ENCODE data around the gene NLRC3. TPM values are rescaled to one million over a fixed set of nuclear protein-coding genes. Genes with fewer than 3 reads are reported as not detected.

NLRC3 gene
- total RNA-seq, 1 donor from 2014 or later, result 0.23 TPM

DNA sequence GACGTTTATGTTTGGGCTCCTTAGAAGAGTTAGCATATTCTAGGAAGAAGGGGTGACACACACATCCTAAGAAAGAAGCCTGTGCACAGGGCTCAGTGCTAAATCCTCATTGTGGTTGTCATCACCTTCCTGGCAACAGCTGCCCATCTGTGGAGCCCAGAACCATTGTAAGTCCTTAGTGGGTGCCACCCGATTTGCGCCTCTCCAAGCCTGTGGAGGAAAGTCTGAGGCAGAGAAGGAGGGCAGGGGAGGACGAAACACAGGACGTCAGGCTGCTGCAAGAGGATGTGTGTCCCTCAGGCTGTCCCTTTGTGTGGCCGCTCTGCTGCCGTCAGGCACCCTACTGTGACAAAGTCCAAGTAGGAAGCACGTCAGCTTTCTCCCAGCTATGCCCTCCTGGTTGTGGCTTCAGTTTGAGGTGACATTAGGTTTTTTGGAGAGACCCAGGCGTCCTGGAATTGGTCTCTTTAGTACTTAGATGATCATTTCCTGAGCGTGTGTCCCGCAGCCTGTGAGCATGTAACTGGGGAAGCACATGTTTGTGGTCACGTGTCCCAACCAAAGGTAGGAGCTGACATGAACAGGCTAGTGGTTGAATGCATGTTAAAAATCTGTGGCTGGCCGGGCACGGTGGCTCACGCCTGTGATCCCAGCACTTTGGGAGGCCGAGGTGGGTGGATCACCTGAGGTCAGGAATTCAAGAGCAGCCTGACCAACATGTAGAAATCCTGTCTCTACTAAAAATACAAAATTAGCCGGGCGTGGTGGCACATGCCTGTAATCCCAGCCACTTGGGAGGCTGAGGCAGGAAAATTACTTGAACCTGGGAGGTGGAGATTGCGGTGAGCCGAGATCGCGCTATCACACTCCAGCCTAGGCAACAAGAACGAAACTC is 65.7 kb downstream of the NLRC3 start:
- no peak for TF ChIP-seq EZH2 (IDR thresholded peaks at IDR 0.05; ENCODE audit: insufficient read depth, low read length)
- TF ChIP-seq, protein P1, sequence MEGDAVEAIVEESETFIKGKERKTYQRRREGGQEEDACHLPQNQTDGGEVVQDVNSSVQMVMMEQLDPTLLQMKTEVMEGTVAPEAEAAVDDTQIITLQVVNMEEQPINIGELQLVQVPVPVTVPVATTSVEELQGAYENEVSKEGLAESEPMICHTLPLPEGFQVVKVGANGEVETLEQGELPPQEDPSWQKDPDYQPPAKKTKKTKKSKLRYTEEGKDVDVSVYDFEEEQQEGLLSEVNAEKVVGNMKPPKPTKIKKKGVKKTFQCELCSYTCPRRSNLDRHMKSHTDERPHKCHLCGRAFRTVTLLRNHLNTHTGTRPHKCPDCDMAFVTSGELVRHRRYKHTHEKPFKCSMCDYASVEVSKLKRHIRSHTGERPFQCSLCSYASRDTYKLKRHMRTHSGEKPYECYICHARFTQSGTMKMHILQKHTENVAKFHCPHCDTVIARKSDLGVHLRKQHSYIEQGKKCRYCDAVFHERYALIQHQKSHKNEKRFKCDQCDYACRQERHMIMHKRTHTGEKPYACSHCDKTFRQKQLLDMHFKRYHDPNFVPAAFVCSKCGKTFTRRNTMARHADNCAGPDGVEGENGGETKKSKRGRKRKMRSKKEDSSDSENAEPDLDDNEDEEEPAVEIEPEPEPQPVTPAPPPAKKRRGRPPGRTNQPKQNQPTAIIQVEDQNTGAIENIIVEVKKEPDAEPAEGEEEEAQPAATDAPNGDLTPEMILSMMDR (IDR thresholded peaks at IDR 0.05; ENCODE audit: insufficient read depth, low read depth, low read length), result no peak
- Mint-ChIP-seq H3K9me3 (ENCODE audit: unreplicated experiment) (no peaks in the 10 kb centered on the region), H3K4me1 (ENCODE audit: low read depth, unreplicated experiment) (no peaks in the 10 kb centered on the region), H3K27ac (ENCODE audit: unreplicated experiment) (no peak overlapping the region), H3K4me3 (ENCODE audit: unreplicated experiment) (no peak overlapping the region), H3K36me3 (ENCODE audit: low read depth, unreplicated experiment) (peaks cover 22% of the 10 kb centered on the region), H3K27me3 (ENCODE audit: low read depth, unreplicated experiment) (no peaks in the 10 kb centered on the region)
- DNase-seq (ENCODE audit: low read depth), result no peak
- Histone ChIP-seq H3K27me3 (ENCODE audit: insufficient read depth, low read length) (no peaks in the 10 kb centered on the region), H3K27ac (ENCODE audit: low read depth, low read length) (no peak overlapping the region), H4K20me1 (ENCODE audit: insufficient read depth, low read length) (peaks cover 17% of the 10 kb centered on the region), H3K4me3 (ENCODE audit: insufficient read depth, low read depth, low read length) (no peak overlapping the region), H3K36me3 (ENCODE audit: insufficient read depth, low read length) (peaks cover 25% of the 10 kb centered on the region), H3K9ac (ENCODE audit: low read length) (no peak overlapping the region), H3K4me2 (ENCODE audit: low read length) (no peak overlapping the region), H2AFZ (ENCODE audit: low read depth, low read length) (no peak overlapping the region), H3K9me3 (ENCODE audit: insufficient read depth, low read depth, low read length) (no peaks in the 10 kb centered on the region), H3K4me1 (ENCODE audit: insufficient read depth, low read length) (peaks cover 6% of the 10 kb centered on the region), H3K79me2 (ENCODE audit: insufficient read depth, low read length) (no peaks in the 10 kb centered on the region)
- FAIRE-seq, result no peak

DNA sequence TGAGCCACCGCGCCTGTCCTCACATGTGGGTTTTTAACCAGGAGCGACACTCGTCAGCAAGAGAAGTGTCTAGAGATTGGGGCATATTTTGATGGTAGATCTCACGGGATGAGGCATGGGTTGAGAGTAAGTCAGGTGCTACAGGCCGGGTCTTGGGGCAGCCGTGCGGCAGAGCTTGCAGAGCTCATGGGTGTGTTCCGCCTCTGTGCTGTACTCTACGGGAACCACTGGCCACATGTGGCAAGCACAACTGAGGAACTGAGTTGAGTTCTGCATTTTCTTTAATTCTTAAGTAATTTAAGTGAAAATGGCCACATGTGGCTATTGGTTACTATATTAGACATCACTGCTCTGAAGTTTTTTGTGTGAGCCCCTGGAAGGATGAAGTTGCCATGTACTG is 66.8 kb downstream of the NLRC3 start:
- DNase-seq (ENCODE audit: low read depth) (no peak), FAIRE-seq (no peak)
- Histone ChIP-seq H3K4me2 (ENCODE audit: low read length) (no peak overlapping the region), H3K27ac (ENCODE audit: low read depth, low read length) (no peak overlapping the region), H3K36me3 (ENCODE audit: insufficient read depth, low read length) (peaks cover 17% of the 10 kb centered on the region), H3K4me1 (ENCODE audit: insufficient read depth, low read length) (peaks cover 6% of the 10 kb centered on the region), H3K9me3 (ENCODE audit: insufficient read depth, low read depth, low read length) (no peaks in the 10 kb centered on the region), H2AFZ (ENCODE audit: low read depth, low read length) (no peak overlapping the region), H3K9ac (ENCODE audit: low read length) (no peak overlapping the region), H3K79me2 (ENCODE audit: insufficient read depth, low read length) (no peaks in the 10 kb centered on the region), H3K4me3 (ENCODE audit: insufficient read depth, low read depth, low read length) (no peak overlapping the region), H3K27me3 (ENCODE audit: insufficient read depth, low read length) (no peaks in the 10 kb centered on the region), H4K20me1 (ENCODE audit: insufficient read depth, low read length) (peaks cover 17% of the 10 kb centered on the region)
- Mint-ChIP-seq H3K27me3 (ENCODE audit: low read depth, unreplicated experiment) (no peaks in the 10 kb centered on the region), H3K27ac (ENCODE audit: unreplicated experiment) (no peak overlapping the region), H3K4me3 (ENCODE audit: unreplicated experiment) (no peak overlapping the region), H3K36me3 (ENCODE audit: low read depth, unreplicated experiment) (peaks cover 22% of the 10 kb centered on the region), H3K9me3 (ENCODE audit: unreplicated experiment) (no peaks in the 10 kb centered on the region), H3K4me1 (ENCODE audit: low read depth, unreplicated experiment) (peaks cover 8% of the 10 kb centered on the region)
- no peak for TF ChIP-seq EZH2 (IDR thresholded peaks at IDR 0.05; ENCODE audit: insufficient read depth, low read length)
- TF ChIP-seq, protein P1 (IDR thresholded peaks at IDR 0.05; ENCODE audit: insufficient read depth, low read depth, low read length), result no peak

DNA sequence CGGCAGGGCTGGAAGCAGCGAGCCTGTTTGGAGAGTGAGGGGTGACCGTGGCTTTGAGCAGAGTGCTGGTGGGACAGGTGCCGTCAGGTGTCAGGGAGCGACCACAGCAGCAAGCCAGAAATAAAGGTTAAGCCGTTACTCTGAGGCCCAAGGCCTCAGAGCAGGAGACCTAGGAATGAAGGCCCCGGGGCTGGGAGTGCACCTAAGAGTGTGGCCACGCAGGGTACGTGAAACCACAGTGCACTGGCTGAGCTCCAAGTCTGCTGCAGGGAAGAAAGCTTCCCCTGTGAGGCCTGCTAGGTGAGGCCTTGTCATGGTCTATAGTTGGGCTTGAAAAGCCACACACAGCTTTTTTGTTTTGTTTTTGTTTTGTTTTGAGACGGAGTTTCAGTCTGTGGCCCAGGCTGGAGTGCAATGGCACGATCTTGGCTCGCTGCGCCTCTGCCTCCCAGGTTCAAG is 67.7 kb downstream of the NLRC3 start:
- Mint-ChIP-seq H3K4me1 (ENCODE audit: low read depth, unreplicated experiment) (peaks cover 10% of the 10 kb centered on the region), H3K36me3 (ENCODE audit: low read depth, unreplicated experiment) (peaks cover 20% of the 10 kb centered on the region), H3K27ac (ENCODE audit: unreplicated experiment) (no peak overlapping the region), H3K9me3 (ENCODE audit: unreplicated experiment) (no peaks in the 10 kb centered on the region), H3K27me3 (ENCODE audit: low read depth, unreplicated experiment) (no peaks in the 10 kb centered on the region), H3K4me3 (ENCODE audit: unreplicated experiment) (no peak overlapping the region)
- Histone ChIP-seq H2AFZ (ENCODE audit: low read depth, low read length) (no peak overlapping the region), H3K4me3 (ENCODE audit: insufficient read depth, low read depth, low read length) (no peak overlapping the region), H3K27me3 (ENCODE audit: insufficient read depth, low read length) (no peaks in the 10 kb centered on the region), H3K4me1 (ENCODE audit: insufficient read depth, low read length) (peaks cover 2% of the 10 kb centered on the region), H3K79me2 (ENCODE audit: insufficient read depth, low read length) (no peaks in the 10 kb centered on the region), H3K9ac (ENCODE audit: low read length) (no peak overlapping the region), H4K20me1 (ENCODE audit: insufficient read depth, low read length) (peaks cover 16% of the 10 kb centered on the region), H3K4me2 (ENCODE audit: low read length) (no peak overlapping the region), H3K9me3 (ENCODE audit: insufficient read depth, low read depth, low read length) (no peaks in the 10 kb centered on the region), H3K27ac (ENCODE audit: low read depth, low read length) (no peak overlapping the region), H3K36me3 (ENCODE audit: insufficient read depth, low read length) (peaks cover 17% of the 10 kb centered on the region)
- TF ChIP-seq EZH2 (IDR thresholded peaks at IDR 0.05; ENCODE audit: insufficient read depth, low read length), result no peak
- TF ChIP-seq, protein P1 (IDR thresholded peaks at IDR 0.05; ENCODE audit: insufficient read depth, low read depth, low read length), result no peak
- FAIRE-seq, result no peak
- no peak for DNase-seq (ENCODE audit: low read depth)
